Activated gamma-delta T cell treated with anti-CD3 and anti-CD28 coated beads, Interleukin-2, amount 50 U/mL, for 16 hours (primary cell): ENCODE measurements around the gene IGDCC3.
"Not testable (repeated sequence)": the region's sequence is repeated elsewhere in the genome, so short reads cannot be mapped to it uniquely, and the experiment has no call there.

Experiments
- DNase-seq: peaks from one replicate; pipeline ENCODE4 v3.0.0-alpha.2; 2020; ENCODE audit warnings: low read depth

IGDCC3 gene

GRCh38 chr15:65406424-65407000 lies 28.7 kb upstream of the IGDCC3 start:
- DNase-seq, result no peak

GRCh38 chr15:65405791-65406423 lies 28.1 kb upstream of the IGDCC3 start:
- DNase-seq, result no peak

- DNase-seq, result no peak
These were observed 26.5 kb upstream of the IGDCC3 start for GRCh38 chr15:65404186-65404872.

- no peak for DNase-seq
These were observed 25.2 kb upstream of the IGDCC3 start for GRCh38 chr15:65402961-65403360.

GRCh38 chr15:65401611-65402240 lies 23.9 kb upstream of the IGDCC3 start:
- no peak for DNase-seq

GRCh38 chr15:65400760-65401610 lies 23.2 kb upstream of the IGDCC3 start:
- peak; percentile 17 for DNase-seq

- no peak for DNase-seq
These were observed 22.2 kb upstream of the IGDCC3 start for GRCh38 chr15:65399997-65400396.

GRCh38 chr15:65399001-65399706 lies 21.4 kb upstream of the IGDCC3 start:
- DNase-seq, result no peak

- not testable (repeated sequence) for DNase-seq
These were observed 20.7 kb upstream of the IGDCC3 start for GRCh38 chr15:65398486-65398885.

GRCh38 chr15:65396965-65397317 lies 19.1 kb upstream of the IGDCC3 start:
- DNase-seq, result no peak

GRCh38 chr15:65396283-65396964 lies 18.6 kb upstream of the IGDCC3 start:
- DNase-seq, result no peak

GRCh38 chr15:65395567-65396202 lies 17.9 kb upstream of the IGDCC3 start:
- no peak for DNase-seq

GRCh38 chr15:65394936-65395335 lies 17.1 kb upstream of the IGDCC3 start:
- no peak for DNase-seq

GRCh38 chr15:65394280-65394789 lies 16.5 kb upstream of the IGDCC3 start:
- DNase-seq, result no peak

- no peak for DNase-seq
These were observed 15.8 kb upstream of the IGDCC3 start for GRCh38 chr15:65393557-65393956.

- DNase-seq, result no peak
These were observed 15.3 kb upstream of the IGDCC3 start for GRCh38 chr15:65393091-65393490.

- DNase-seq, result no peak
These were observed 14.6 kb upstream of the IGDCC3 start for GRCh38 chr15:65392368-65392767.

GRCh38 chr15:65391732-65392131 lies 13.9 kb upstream of the IGDCC3 start:
- DNase-seq, result no peak

- no peak for DNase-seq
These were observed 12.6 kb upstream of the IGDCC3 start for GRCh38 chr15:65390447-65390846.

GRCh38 chr15:65389226-65389625 lies 11.4 kb upstream of the IGDCC3 start:
- DNase-seq, result no peak
